NCI-H1417 treated with DMSO at 0.1 percent for 48 hours (cell line): ENCODE data around the gene EEPD1.

ENCODE experiments used
- DNase-seq: peaks from one replicate; lab custom pipeline; 2025; lab: John Stamatoyannopoulos, UW

Gene EEPD1

GRCh38 chr7:36338256-36338655 is 185.2 kb downstream of the EEPD1 start:
- DNase-seq: no peak

GRCh38 chr7:36343548-36343947 is 190.5 kb downstream of the EEPD1 start:
- no peak for DNase-seq

- DNase-seq: no peak
Measured at GRCh38 chr7:36344622-36345021, 191.6 kb downstream of the EEPD1 start.

GRCh38 chr7:36346260-36346831 is 193.3 kb downstream of the EEPD1 start:
- no peak for DNase-seq

- DNase-seq: no peak
Measured at GRCh38 chr7:36348256-36348655, 195.2 kb downstream of the EEPD1 start.

- no peak for DNase-seq
Measured at GRCh38 chr7:36348771-36349170, 195.7 kb downstream of the EEPD1 start.

- DNase-seq: no peak
Measured at GRCh38 chr7:36349626-36350025, 196.6 kb downstream of the EEPD1 start.
